ENCODE data around the gene SPDEF.

GRCh38 chr6:34512738-34513115 is 43.4 kb downstream of the SPDEF start:
- TF ChIP-seq ZFP3 (CRISPR knock-in tag; IDR thresholded peaks at IDR 0.05): no peak
- no peak for TF ChIP-seq TOX (CRISPR knock-in tag; IDR thresholded peaks at IDR 0.05; ENCODE audit: borderline replicate concordance)
- no peak for TF ChIP-seq ISL1 (CRISPR knock-in tag; IDR thresholded peaks at IDR 0.05)
- TF ChIP-seq, protein P1, sequence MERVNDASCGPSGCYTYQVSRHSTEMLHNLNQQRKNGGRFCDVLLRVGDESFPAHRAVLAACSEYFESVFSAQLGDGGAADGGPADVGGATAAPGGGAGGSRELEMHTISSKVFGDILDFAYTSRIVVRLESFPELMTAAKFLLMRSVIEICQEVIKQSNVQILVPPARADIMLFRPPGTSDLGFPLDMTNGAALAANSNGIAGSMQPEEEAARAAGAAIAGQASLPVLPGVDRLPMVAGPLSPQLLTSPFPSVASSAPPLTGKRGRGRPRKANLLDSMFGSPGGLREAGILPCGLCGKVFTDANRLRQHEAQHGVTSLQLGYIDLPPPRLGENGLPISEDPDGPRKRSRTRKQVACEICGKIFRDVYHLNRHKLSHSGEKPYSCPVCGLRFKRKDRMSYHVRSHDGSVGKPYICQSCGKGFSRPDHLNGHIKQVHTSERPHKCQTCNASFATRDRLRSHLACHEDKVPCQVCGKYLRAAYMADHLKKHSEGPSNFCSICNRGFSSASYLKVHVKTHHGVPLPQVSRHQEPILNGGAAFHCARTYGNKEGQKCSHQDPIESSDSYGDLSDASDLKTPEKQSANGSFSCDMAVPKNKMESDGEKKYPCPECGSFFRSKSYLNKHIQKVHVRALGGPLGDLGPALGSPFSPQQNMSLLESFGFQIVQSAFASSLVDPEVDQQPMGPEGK (CRISPR knock-in tag; IDR thresholded peaks at IDR 0.05; ENCODE audit: borderline replicate concordance): no peak
- TF ChIP-seq, protein P2, sequence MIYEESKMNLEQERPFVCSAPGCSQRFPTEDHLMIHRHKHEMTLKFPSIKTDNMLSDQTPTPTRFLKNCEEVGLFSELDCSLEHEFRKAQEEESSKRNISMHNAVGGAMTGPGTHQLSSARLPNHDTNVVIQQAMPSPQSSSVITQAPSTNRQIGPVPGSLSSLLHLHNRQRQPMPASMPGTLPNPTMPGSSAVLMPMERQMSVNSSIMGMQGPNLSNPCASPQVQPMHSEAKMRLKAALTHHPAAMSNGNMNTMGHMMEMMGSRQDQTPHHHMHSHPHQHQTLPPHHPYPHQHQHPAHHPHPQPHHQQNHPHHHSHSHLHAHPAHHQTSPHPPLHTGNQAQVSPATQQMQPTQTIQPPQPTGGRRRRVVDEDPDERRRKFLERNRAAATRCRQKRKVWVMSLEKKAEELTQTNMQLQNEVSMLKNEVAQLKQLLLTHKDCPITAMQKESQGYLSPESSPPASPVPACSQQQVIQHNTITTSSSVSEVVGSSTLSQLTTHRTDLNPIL (CRISPR knock-in tag; IDR thresholded peaks at IDR 0.05; ENCODE audit: low read depth): no peak
- no peak for TF ChIP-seq ZFP30 (CRISPR knock-in tag; IDR thresholded peaks at IDR 0.05)
- no peak for TF ChIP-seq TCF4 (CRISPR knock-in tag; IDR thresholded peaks at IDR 0.05; ENCODE audit: borderline replicate concordance)
- TF ChIP-seq TSHZ2 (CRISPR knock-in tag; IDR thresholded peaks at IDR 0.05): no peak
